HEK293T (cell line): ENCODE measurements around the gene UTY.

Source experiments
- CTCF ChIA-PET: fragments of 350-600 bp; formaldehyde crosslinking; extraction: SDS; loops from one replicate; lab custom pipeline; 2021; ENCODE audit warnings: antibody characterized with exemption, inconsistent platforms; lab: Yijun Ruan, JAX
- POLR2A ChIA-PET: fragments of 350-600 bp; formaldehyde crosslinking; extraction: SDS; loops from one replicate; lab custom pipeline; 2020; ENCODE audit warnings: antibody characterized with exemption, inconsistent platforms; lab: Yijun Ruan, JAX
- DNase-seq: peaks from one replicate; pipeline ENCODE4 v3.0.0; 2012; ENCODE audit warnings: mixed read lengths; ENCODE audit errors: extremely low spot score
- ARNT ChIP-seq: fragments of 450-650 bp; IDR thresholded peaks from 2 replicates; pipeline ENCODE4 v1.6.1; 2017; ENCODE audit warnings: mild to moderate bottlenecking
- BHLHE40 ChIP-seq: fragments of 450-650 bp; IDR thresholded peaks from 2 replicates; pipeline ENCODE4 v1.6.1; 2016; ENCODE audit warnings: mild to moderate bottlenecking, moderate library complexity, borderline replicate concordance
- CTBP1 ChIP-seq: fragments of 450-650 bp; IDR thresholded peaks from 2 replicates; pipeline ENCODE4 v1.6.1; 2016; ENCODE audit warnings: borderline replicate concordance
- ELF4 ChIP-seq: fragments of 450-650 bp; IDR thresholded peaks from 2 replicates; pipeline ENCODE4 v1.6.1; 2017; ENCODE audit warnings: antibody characterized with exemption
- FOXA1 ChIP-seq: fragments of 450-650 bp; IDR thresholded peaks from 2 replicates; pipeline ENCODE4 v1.6.1; 2016; ENCODE audit warnings: mild to moderate bottlenecking
- FOXK2 ChIP-seq: fragments of 450-650 bp; IDR thresholded peaks from 2 replicates; pipeline ENCODE4 v1.6.1; 2016; ENCODE audit warnings: mild to moderate bottlenecking
- FOXM1 ChIP-seq: fragments of 450-650 bp; IDR thresholded peaks from 2 replicates; pipeline ENCODE4 v1.6.1; 2017; ENCODE audit warnings: mild to moderate bottlenecking, borderline replicate concordance
- HDGF ChIP-seq: fragments of 450-650 bp; IDR thresholded peaks from 2 replicates; pipeline ENCODE4 v1.6.1; 2017; ENCODE audit warnings: antibody characterized with exemption, borderline replicate concordance
- L3MBTL2 ChIP-seq: fragments of 450-650 bp; conservative IDR thresholded peaks from 2 replicates; pipeline ENCODE4 v1.6.1; 2016; ENCODE audit warnings: mild to moderate bottlenecking
- LEF1 ChIP-seq: fragments of 450-650 bp; IDR thresholded peaks from 2 replicates; pipeline ENCODE4 v1.6.1; 2017; ENCODE audit warnings: mild to moderate bottlenecking, borderline replicate concordance
- NFRKB ChIP-seq: fragments of 450-650 bp; IDR thresholded peaks from 2 replicates; pipeline ENCODE4 v1.6.1; 2016; ENCODE audit warnings: mild to moderate bottlenecking, moderate library complexity
- SP1 ChIP-seq: fragments of 450-650 bp; IDR thresholded peaks from 2 replicates; pipeline ENCODE4 v1.6.1; 2017
- SUZ12 ChIP-seq: fragments of 450-650 bp; IDR thresholded peaks from 2 replicates; pipeline ENCODE4 v1.6.1; 2016; ENCODE audit warnings: mild to moderate bottlenecking
- TARDBP ChIP-seq: fragments of 450-650 bp; IDR thresholded peaks from 2 replicates; pipeline ENCODE4 v1.6.1; 2016
- ZNF384 ChIP-seq: fragments of 450-650 bp; IDR thresholded peaks from 2 replicates; pipeline ENCODE4 v1.6.1; 2016
- TF ChIP-seq, protein P1 (sequence below): fragments of 450-650 bp; IDR thresholded peaks from 2 replicates; pipeline ENCODE4 v1.6.1; 2016

Gene UTY

DNA sequence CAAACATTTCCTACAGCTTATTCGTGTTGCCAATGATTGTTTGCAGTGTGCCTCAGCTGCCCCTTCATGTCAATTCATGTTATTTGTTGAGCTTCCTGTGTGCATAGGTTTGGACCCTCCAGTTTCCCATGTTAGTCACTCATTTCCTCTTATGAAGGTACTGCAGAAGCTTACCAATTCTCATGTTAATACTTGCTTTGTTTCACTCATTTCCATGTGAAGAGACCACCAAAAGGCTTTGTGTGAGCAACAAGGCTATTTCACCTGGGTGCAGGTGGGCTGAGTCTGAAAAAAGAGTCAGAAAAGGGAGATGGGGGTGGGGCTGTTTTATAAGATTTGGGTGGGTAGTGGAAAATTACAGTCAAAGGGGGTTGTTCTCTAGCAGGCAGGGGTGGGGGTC, 274.6 kb downstream of the UTY start:
- POLR2A ChIA-PET, result no interaction called here

More for the DNA sequence above, 274.6 kb downstream of the UTY start:
- CTCF ChIA-PET, result no interaction called here
- no peak for DNase-seq
- TF ChIP-seq CTBP1, result no peak
- TF ChIP-seq L3MBTL2, result no peak
- TF ChIP-seq ELF4, result no peak
- TF ChIP-seq NFRKB, result no peak
- TF ChIP-seq LEF1, result no peak
- TF ChIP-seq ZNF384, result no peak
- no peak for TF ChIP-seq SUZ12
- no peak for TF ChIP-seq FOXK2
- TF ChIP-seq FOXM1, result no peak
- no peak for TF ChIP-seq HDGF
- TF ChIP-seq ARNT, result no peak
- TF ChIP-seq BHLHE40, result no peak
- TF ChIP-seq TARDBP, result no peak
- TF ChIP-seq, protein P1, sequence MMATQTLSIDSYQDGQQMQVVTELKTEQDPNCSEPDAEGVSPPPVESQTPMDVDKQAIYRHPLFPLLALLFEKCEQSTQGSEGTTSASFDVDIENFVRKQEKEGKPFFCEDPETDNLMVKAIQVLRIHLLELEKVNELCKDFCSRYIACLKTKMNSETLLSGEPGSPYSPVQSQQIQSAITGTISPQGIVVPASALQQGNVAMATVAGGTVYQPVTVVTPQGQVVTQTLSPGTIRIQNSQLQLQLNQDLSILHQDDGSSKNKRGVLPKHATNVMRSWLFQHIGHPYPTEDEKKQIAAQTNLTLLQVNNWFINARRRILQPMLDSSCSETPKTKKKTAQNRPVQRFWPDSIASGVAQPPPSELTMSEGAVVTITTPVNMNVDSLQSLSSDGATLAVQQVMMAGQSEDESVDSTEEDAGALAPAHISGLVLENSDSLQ, result no peak
- TF ChIP-seq SP1, result no peak
- TF ChIP-seq FOXA1, result no peak
